Skin of body (tissue), 2 donors: Measurements from ENCODE around the gene SBF2. TPM values are rescaled to one million over a fixed set of nuclear protein-coding genes. Genes with fewer than 3 reads are reported as not detected.
"Not testable (repeated sequence)": the region's sequence is repeated elsewhere in the genome, so short reads cannot be mapped to it uniquely, and the experiment has no call there.

Source experiments
- DNase-seq: peaks from one replicate; lab custom pipeline; 2025; lab: John Stamatoyannopoulos, UW
- total RNA-seq: library from RNA; depleted of rRNA; stranded (reverse); fragments of >200 nt; gene quantifications from one replicate; pipeline ENCODE4 v1.2.3, GENCODE V29; 2014

The SBF2 gene
- total RNA-seq, 1 donor from 2014 or later: 62.5 TPM

DNA sequence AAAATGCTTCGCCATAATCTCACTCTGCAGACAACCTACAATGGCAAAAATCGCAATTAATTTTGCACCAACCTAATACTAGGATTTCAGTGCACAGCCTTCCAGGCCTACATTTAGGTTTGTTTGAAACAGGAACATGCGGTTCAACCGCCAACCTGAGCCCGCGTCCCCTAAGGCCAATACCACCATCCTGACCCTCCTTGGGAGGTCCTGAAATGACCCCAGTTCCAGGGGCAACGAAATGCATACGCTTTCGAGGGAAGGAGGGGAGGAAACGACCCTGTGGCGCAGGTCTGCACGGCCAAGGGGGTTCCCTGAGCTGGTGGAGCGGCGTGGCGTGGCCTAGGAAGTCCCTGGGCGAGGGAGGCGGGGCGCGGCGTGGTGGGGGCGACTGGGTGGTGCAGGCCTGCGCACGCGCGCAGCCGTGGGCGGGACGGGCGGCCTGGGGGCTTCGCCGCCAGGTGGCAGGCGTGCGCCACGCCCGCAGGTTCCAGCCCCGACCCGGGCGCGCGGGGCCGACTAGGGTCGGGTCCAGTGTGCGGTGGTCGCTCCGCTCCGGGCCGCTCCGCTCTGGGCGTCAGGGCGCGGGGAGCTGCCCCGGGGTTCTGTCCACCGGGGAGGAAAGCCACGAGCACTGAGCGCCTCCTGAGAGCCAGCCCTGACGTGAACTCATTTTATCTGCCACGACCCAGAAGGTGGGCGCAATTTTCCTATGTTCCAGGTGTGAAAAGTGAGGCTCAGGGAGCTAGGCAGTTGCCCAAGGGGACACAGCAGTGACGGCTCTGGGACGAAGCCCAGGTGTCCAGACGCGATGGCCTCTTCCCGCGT is 536.0 kb downstream of the SBF2 start:
- DNase-seq: peak; percentile 82

DNA sequence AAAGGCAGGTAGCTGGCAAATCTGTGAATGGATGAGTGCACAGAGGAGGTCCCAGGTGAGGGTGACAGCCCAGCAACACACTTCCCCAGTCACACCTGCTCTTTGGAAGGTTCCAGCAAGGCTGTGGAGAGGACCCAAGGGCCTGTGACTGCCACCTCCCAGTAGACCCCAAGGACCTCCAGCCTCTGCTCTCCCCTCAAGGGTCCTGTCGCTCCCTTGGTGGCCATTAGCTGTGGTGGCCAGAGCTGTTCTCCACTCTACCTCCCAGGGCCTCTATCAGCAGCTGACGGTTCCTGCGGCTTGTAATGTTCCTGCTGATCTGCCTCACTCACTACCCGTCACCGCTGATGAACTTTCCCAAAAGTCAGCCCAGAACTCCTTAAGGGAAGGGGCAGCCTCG is 537.1 kb downstream of the SBF2 start:
- no peak for DNase-seq

GRCh38 chr11:9756461-9756860 is 537.6 kb downstream of the SBF2 start:
- DNase-seq: no peak

DNA sequence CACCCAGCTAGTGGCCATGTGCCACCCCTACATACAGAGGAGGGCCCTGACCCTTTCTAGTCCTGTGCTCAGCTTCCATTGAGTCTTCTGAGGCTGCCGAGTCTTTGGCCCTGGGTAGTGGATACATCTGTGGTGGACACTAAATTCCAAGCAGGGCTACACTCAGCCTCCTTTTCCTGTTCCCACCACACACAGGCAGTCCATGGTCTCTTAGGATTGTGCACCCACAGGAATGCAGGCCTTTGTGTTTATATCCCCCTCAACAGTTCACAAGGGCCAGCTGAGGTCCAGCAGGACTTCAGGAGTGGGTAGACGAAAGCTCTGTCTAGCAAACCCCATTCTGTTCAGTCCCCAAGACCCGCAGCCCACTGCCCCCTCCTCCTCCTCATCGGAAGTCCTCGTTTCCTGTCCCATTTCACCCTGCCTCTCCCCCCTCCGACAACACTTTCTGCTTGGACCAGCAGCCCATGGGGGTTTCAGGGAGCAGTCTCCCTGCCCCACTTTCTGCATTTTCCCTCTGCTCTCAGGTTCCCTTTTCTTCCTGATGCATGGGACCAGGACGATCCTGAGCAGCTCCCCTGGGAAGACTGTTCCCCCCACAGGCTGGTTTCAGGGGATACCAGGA is 538.3 kb downstream of the SBF2 start:
- no peak for DNase-seq

GRCh38 chr11:9754010-9754471 is 540.0 kb downstream of the SBF2 start:
- no peak for DNase-seq

- DNase-seq: no peak
These were observed 541.0 kb downstream of the SBF2 start for GRCh38 chr11:9753021-9753420.

GRCh38 chr11:9752091-9752490 is 541.9 kb downstream of the SBF2 start:
- no peak for DNase-seq

DNA sequence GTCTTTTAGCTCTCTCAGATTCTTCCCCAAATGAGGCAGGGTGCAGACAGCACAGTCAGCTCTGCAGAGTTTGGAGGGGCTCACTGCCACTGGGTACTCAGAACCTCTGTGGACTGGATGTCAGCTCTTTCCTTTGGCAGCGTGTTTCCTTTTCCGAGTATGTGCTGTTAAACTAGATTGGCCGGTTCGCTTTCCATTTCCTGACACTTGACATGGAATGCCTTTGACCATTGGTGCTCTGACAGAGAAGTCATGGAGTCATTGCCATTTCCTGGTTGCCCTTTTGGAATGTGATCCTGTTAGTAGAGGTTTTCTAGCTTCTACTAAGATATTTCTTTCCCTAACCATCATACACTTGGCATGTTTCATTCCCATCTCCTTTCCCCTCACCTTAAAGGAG is 543.5 kb downstream of the SBF2 start:
- no peak for DNase-seq

DNA sequence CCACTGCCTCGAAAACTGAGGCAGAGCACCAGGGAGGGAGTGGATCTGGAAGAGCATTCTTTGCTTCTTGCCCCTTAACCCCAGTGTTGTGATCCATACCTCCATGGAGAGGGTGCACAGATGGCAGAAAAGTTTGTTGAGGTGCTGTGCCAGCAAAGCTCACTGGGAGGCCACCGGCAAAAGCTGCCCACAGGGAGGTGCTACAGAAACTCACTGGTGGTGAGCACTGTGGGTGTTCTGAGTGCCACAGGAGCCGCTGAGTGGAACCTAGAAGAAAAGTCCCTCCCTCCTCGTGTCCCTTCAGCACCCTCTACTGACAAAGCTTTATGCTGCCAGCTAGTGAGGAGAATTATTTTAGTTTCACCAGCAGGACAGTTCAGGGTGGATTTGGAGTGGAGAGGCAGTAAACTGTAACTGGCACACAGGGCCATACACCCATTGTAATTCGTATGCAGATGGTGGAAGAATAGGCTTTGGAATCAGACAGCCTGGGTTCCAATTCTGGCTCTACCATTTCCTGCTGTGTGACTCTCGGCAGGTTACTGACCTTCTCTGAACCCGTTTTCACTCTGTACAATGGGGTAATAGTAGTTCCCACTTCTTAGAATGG is 545.6 kb downstream of the SBF2 start:
- DNase-seq: peak; percentile 39

- DNase-seq: no peak
These were observed 546.2 kb downstream of the SBF2 start for GRCh38 chr11:9747828-9748227.

- no peak for DNase-seq
These were observed 546.8 kb downstream of the SBF2 start for GRCh38 chr11:9747229-9747628.

GRCh38 chr11:9745411-9746211 is 548.4 kb downstream of the SBF2 start:
- no peak for DNase-seq

GRCh38 chr11:9743512-9743911 is 550.5 kb downstream of the SBF2 start:
- not testable (repeated sequence) for DNase-seq

DNA sequence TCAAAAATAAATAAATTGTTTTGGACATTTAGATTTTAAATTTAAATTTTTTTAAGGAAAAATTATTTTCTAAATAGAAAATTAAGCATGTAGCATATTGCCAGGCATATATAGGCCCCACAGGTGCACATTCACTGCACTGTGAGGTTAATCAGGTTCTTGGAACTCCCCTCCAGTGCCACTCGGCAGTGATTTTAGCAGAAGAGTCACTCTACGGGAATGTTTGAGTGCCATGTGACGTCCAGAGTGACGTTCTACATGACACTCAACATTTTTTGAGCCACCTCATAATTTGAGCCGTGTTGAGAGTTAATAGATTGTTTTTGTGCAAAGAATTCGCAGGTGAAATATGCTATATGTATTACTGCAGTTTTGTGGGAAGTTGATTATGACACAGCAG is 552.8 kb downstream of the SBF2 start:
- no peak for DNase-seq

- DNase-seq: no peak
These were observed 553.7 kb downstream of the SBF2 start for GRCh38 chr11:9740202-9740883.

GRCh38 chr11:9739123-9739900 is 554.7 kb downstream of the SBF2 start:
- DNase-seq: no peak

DNA sequence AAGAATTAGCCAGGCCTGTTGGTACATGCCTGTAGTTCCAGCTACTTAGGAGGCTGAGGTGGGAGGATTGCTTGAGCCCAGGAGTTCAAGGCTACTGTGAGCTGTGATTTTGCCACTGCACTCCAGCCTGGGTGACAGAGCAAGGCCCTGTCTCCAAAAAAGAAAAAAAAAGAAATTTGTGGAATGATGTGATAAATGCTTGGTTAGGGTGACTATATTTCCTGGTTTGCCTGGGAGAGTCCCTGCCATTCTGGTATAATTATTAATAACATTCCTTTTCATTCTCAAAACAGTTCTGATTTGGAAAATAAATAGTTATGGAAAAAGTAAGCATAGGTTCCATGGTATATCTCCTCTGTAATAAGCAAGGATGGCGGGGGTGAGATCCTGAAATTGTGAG is 555.3 kb downstream of the SBF2 start:
- no peak for DNase-seq

DNA sequence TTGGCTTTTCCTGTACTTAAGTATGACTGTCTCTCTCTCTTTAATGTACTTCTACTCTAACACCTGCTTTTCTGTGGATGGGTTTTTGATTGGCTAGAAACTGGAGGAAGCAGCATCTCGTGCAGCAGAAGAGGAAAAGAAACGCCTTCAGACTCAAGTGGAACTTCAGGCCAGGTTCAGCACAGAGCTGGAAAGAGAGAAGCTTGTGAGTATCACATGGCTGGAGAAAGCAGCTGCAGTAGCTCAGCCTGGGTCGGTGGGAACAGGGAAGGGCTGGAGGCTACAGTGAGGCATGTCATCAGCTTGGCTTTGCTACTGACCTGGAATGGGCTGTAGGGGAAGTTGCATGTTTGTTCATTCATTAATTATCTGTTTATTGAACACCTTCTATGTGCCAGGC is 555.9 kb downstream of the SBF2 start:
- DNase-seq: no peak

- DNase-seq: no peak
These were observed 557.7 kb downstream of the SBF2 start for GRCh38 chr11:9736365-9736764.

DNA sequence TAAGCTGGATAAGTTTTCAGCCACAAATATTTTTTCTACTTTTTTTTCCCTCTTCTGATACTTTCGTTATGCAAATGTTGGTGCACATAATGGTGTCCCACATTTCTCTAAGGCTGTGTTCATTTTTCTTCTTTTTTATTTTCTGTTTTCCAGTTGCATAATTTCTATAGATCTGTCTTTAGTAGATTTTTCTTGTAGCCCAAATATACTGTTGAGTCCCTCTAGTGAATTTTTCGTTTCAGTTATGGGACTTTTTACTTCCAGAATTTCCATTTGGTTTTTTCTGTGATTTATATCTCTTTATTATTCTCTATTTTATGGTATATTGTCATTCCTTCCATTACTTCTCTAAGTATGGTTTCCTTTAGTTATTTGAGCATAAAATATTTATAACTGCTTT is 558.1 kb downstream of the SBF2 start:
- no peak for DNase-seq
